CD4-positive, alpha-beta T cell treated with Interleukin-6 for 4 hours (primary cell): Measurements from ENCODE around the gene TNNC2.

Experiments used
- DNase-seq: peaks from one replicate; pipeline ENCODE4 v3.0.0-alpha.2; 2020; ENCODE audit warnings: mixed read lengths

Gene TNNC2

DNA sequence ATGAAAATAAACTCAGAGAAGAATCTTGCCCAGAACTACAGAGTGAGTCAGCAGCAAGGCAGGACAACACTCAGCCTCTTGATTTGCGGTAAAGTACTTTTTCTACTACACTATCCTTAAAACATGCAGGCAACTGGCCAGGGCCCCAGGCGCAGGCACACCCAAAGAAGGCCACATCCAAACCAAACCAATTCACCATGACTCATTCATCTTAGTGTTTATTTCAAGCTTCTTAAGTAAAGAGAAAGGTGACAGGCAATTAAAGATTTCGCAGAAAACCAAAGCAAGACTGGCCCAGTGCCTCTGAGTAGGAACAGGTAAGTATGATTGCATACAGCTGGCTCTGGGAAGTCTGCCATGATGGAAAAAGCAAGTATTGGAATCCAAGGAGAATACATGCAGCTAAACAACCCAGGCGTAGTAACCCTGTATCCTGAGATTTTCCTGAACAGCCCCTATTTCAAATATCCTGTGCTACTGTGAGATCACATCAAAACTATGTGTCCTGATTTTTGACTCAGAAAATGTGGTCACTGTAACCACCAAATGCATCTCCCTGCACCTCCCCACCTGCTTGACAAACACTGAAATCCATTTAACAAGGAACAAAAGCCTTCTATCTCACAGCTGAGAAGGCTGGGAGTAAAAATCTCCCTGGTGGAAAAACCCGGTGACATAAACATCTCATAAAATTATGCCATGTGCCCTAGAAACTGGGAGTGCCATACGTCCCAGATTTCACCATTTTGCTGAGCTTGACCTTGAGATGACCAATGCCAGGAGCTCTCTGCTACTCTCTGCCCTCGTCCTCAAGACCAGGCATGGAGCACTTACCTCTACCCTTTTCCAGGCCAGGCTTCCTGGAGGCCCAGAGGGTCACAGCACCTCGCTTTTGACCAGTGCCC is 47.8 kb downstream of the TNNC2 start:
- no peak for DNase-seq

- DNase-seq: no peak
These were observed 50.2 kb downstream of the TNNC2 start for GRCh38 chr20:45776931-45777330.

DNA sequence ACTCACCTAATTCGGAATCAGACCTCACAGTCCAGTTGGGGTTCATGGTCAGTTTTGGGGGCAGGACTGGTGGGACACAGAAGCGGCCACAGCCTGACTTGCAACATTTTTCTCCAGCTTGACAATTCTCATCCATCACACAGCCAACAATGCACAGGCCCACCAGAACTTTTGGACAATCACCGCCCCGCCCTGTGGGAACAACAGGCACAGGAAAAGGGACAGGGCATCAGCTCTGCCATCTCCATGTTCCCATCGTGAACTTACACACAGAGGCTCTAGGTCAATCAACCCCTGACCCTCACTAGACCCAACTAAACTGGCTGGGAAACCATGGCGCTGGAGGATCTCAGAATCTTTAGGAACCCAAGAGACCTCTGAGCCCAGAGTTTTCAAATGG is 51.7 kb downstream of the TNNC2 start:
- DNase-seq: no peak

GRCh38 chr20:45774945-45775344 is 52.2 kb downstream of the TNNC2 start:
- DNase-seq: no peak
